Measurements from ENCODE around the gene PYCR2. TPM values are rescaled to one million over a fixed set of nuclear protein-coding genes. Genes with fewer than 3 reads are reported as not detected.

Gene PYCR2
- total and polyA plus RNA-seq, 2 donors (not counting 1 experiment from before 2014, with no cell fraction given), result 28.6 to 32.4 TPM

- Histone ChIP-seq H3K79me2 (ENCODE audit: control insufficient read depth, insufficient read depth, low read length) (no peaks in the 10 kb centered on the region), H3K9me3 (ENCODE audit: control insufficient read depth, insufficient read depth, low read depth, low read length) (no peaks in the 10 kb centered on the region), H3K4me3 (replicated peaks in 1 of 4; ENCODE audit: control extremely low read depth in 1 of 4, insufficient read depth in 1 of 4, low read depth in 3 of 4, low read length in 4 of 4) (no peak overlapping the region), H4K20me1 (ENCODE audit: control insufficient read depth, extremely low read depth, insufficient read depth, low read length) (no peaks in the 10 kb centered on the region), H2AFZ (ENCODE audit: low read length) (no peak overlapping the region), H3K36me3 (ENCODE audit: control insufficient read depth, insufficient read depth, low read length) (no peaks in the 10 kb centered on the region), H3K4me1 (ENCODE audit: control insufficient read depth, extremely low read depth, insufficient read depth, low read length) (no peaks in the 10 kb centered on the region), H3K4me2 (ENCODE audit: extremely low read depth, insufficient read depth, low read length) (no peak overlapping the region), H3K9ac (ENCODE audit: insufficient read depth, low read length) (no peak overlapping the region), H3K27me3 (ENCODE audit: control insufficient read depth, insufficient read depth, low read length) (no peaks in the 10 kb centered on the region), H3K27ac (ENCODE audit: insufficient read depth, low read length) (no peak overlapping the region)
- DNase-seq (ENCODE audit: low read depth in 2 of 2), result no peak
- TF ChIP-seq CTCF (conservative IDR thresholded peaks at IDR 0.05 in 1 of 2, IDR thresholded peaks at IDR 0.05 in 1 of 2; ENCODE audit: low read depth in 1 of 2, low read length in 2 of 2) (no peak), EZH2 (IDR thresholded peaks at IDR 0.05; ENCODE audit: low read length, missing control alignments) (no peak)
Observed at GRCh38 chr1:225954753-225955152, 30.7 kb upstream of the PYCR2 start.

- H3K4me2 ChIP-seq (ENCODE audit: extremely low read depth, insufficient read depth, low read length), result no peak overlapping the region
Observed at GRCh38 chr1:225953315-225953714, 29.3 kb upstream of the PYCR2 start.

GRCh38 chr1:225950905-225951497, 27.0 kb upstream of the PYCR2 start:
- Histone ChIP-seq H3K9ac (ENCODE audit: insufficient read depth, low read length) (no peak overlapping the region), H3K9me3 (ENCODE audit: control insufficient read depth, insufficient read depth, low read depth, low read length) (no peaks in the 10 kb centered on the region), H3K4me3 (replicated peaks in 1 of 4; ENCODE audit: control extremely low read depth in 1 of 4, insufficient read depth in 1 of 4, low read depth in 3 of 4, low read length in 4 of 4) (no peak overlapping the region), H3K4me1 (ENCODE audit: control insufficient read depth, extremely low read depth, insufficient read depth, low read length) (no peaks in the 10 kb centered on the region), H3K4me2 (ENCODE audit: extremely low read depth, insufficient read depth, low read length) (no peak overlapping the region), H4K20me1 (ENCODE audit: control insufficient read depth, extremely low read depth, insufficient read depth, low read length) (no peaks in the 10 kb centered on the region), H3K79me2 (ENCODE audit: control insufficient read depth, insufficient read depth, low read length) (no peaks in the 10 kb centered on the region), H3K27me3 (ENCODE audit: control insufficient read depth, insufficient read depth, low read length) (peaks cover 11% of the 10 kb centered on the region), H3K36me3 (ENCODE audit: control insufficient read depth, insufficient read depth, low read length) (no peaks in the 10 kb centered on the region), H3K27ac (ENCODE audit: insufficient read depth, low read length) (no peak overlapping the region), H2AFZ (ENCODE audit: low read length) (no peak overlapping the region)
- TF ChIP-seq EZH2 (IDR thresholded peaks at IDR 0.05; ENCODE audit: low read length, missing control alignments) (no peak), CTCF (conservative IDR thresholded peaks at IDR 0.05 in 1 of 2, IDR thresholded peaks at IDR 0.05 in 1 of 2; ENCODE audit: low read depth in 1 of 2, low read length in 2 of 2) (no peak)
- no peak for DNase-seq (ENCODE audit: low read depth in 2 of 2)

More at GRCh38 chr1:225953315-225953714, 29.3 kb upstream of the PYCR2 start:
- Histone ChIP-seq H4K20me1 (ENCODE audit: control insufficient read depth, extremely low read depth, insufficient read depth, low read length) (no peaks in the 10 kb centered on the region), H3K79me2 (ENCODE audit: control insufficient read depth, insufficient read depth, low read length) (no peaks in the 10 kb centered on the region), H3K4me3 (replicated peaks in 1 of 4; ENCODE audit: control extremely low read depth in 1 of 4, insufficient read depth in 1 of 4, low read depth in 3 of 4, low read length in 4 of 4) (no peak overlapping the region), H3K27ac (ENCODE audit: insufficient read depth, low read length) (no peak overlapping the region), H3K36me3 (ENCODE audit: control insufficient read depth, insufficient read depth, low read length) (no peaks in the 10 kb centered on the region), H3K9me3 (ENCODE audit: control insufficient read depth, insufficient read depth, low read depth, low read length) (no peaks in the 10 kb centered on the region), H3K9ac (ENCODE audit: insufficient read depth, low read length) (no peak overlapping the region), H3K27me3 (ENCODE audit: control insufficient read depth, insufficient read depth, low read length) (peaks cover 7% of the 10 kb centered on the region), H2AFZ (ENCODE audit: low read length) (no peak overlapping the region), H3K4me1 (ENCODE audit: control insufficient read depth, extremely low read depth, insufficient read depth, low read length) (no peaks in the 10 kb centered on the region)
- TF ChIP-seq EZH2 (IDR thresholded peaks at IDR 0.05; ENCODE audit: low read length, missing control alignments) (no peak), CTCF (conservative IDR thresholded peaks at IDR 0.05 in 1 of 2, IDR thresholded peaks at IDR 0.05 in 1 of 2; ENCODE audit: low read depth in 1 of 2, low read length in 2 of 2) (no peak)
- no peak for DNase-seq (ENCODE audit: low read depth in 2 of 2)

Measured in fibroblast of lung (primary cell).